ACC112 (cell line): Measurements from ENCODE around the gene RNASE8.
A peak's percentile ranks its signal among the peaks of the same experiment; 100 is the strongest.

Experiments
- H2AFZ ChIP-seq: fragments of 200-600 bp; sonication (generic); one replicate; pipeline ENCODE4 v1.6.0; 2017; ENCODE audit warnings: antibody characterized with exemption, low read length; ENCODE audit not compliant: unreplicated experiment
- H3K27ac ChIP-seq: fragments of 200-600 bp; sonication (generic); 2 replicates; pipeline ENCODE4 v1.5.1; 2014; ENCODE audit warnings: low read depth, mild to moderate bottlenecking, antibody characterized with exemption, low read length, moderate library complexity
- H3K27me3 ChIP-seq: fragments of 200-600 bp; sonication (generic); 2 replicates; pipeline ENCODE4 v1.6.1; 2014; ENCODE audit warnings: mild to moderate bottlenecking, antibody characterized with exemption, low read length, moderate library complexity, mixed read lengths; ENCODE audit not compliant: insufficient read depth
- H3K36me3 ChIP-seq: fragments of 200-600 bp; sonication (generic); 2 replicates; pipeline ENCODE4 v1.6.1; 2016; ENCODE audit warnings: mild to moderate bottlenecking, antibody characterized with exemption, low read length, moderate library complexity, mixed read lengths; ENCODE audit not compliant: insufficient read depth
- H3K4me1 ChIP-seq: fragments of 200-600 bp; sonication (generic); one replicate; pipeline ENCODE4 v1.6.1; 2016; ENCODE audit warnings: low read length, mixed read lengths; ENCODE audit not compliant: insufficient read depth, unreplicated experiment, control insufficient read depth
- H3K4me3 ChIP-seq: fragments of 200-600 bp; sonication (generic); 2 replicates; pipeline ENCODE4 v1.5.1; 2014; ENCODE audit warnings: mild to moderate bottlenecking, low read depth, low read length
- H3K79me2 ChIP-seq: fragments of 200-600 bp; sonication (generic); one replicate; pipeline ENCODE4 v1.6.0; 2016; ENCODE audit warnings: low read length; ENCODE audit not compliant: control insufficient read depth, unreplicated experiment, insufficient read depth

The RNASE8 gene

DNA sequence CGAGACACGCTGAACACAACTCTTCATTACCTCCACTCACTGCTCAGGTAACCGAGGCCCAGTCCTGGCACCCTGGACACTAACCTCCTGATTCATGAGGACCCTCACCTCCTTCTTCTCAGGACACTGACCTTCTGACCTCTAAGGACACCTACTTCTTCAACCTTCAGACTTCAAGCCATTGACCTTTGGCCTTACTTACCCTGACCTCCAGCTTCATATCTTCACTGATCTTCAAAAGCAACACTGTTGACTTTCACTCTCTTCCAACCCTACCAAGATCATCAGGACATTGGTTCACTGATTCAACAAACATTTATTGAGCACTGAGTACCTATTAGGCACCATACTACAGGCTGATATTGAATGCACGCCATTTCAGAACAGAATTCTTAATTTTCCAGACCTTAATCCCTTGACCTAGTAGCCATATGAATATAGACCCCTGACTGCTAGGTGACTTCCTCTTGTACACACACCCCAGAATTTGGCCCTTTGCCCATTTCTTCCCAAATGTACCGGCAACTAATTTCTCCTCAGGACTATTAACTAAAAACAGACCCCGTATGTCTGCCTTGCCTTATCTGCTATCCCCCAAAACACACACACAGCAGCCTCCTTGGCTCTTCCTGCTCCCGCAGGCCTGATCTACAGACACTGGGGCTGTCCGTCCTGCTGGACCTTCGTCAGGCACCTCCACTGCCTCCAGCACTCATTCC lies 18.3 kb downstream of the RNASE8 start:
- Histone ChIP-seq H3K27me3 (no peaks in the 10 kb centered on the region), H3K36me3 (peaks cover 23% of the 10 kb centered on the region), H3K4me1 (peaks cover 13% of the 10 kb centered on the region), H3K27ac (no peak overlapping the region), H2AFZ (no peak overlapping the region), H3K4me3 (no peak overlapping the region), H3K79me2 (no peaks in the 10 kb centered on the region)

DNA sequence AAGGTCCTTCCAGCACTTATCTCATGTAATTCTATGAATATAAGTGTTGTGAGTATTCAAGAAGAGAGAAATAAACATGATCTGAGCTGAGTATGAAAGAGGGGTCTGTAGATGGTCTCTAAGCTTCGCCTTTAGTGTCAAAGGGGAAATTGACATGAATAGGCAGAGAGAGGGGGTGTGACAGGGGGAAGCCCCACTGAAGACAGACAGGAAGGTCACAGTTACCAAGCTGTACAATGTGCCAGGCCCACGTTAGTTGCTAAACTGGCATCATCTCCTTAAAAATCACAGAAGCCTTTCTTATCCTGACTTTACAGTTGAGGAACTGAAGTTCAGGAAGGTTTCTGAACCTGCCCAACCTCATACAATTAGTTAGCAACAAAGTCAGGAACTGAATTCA lies 20.1 kb downstream of the RNASE8 start:
- peaks cover 3% of the 10 kb centered on the region for H3K4me1 ChIP-seq

DNA sequence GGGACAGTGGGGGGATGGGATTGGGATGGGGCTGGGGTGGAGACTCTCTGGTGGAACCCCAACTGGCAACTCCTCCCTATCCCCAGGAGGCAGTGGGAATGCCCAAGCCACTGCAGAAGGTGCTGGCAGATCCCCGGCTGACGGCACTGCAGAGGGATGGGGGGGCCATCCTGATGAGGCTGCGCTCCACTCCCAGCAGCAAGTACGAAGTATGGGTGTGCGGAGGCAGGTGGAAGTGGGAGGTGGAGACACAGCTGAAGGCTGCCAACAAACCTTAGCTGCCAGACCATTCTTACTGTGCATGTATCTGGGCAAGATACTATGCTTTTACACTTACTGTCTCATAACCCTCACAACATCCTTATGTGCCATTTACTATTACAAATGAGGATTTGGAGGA lies 20.7 kb downstream of the RNASE8 start:
- Histone ChIP-seq H3K27me3 (no peaks in the 10 kb centered on the region), H3K27ac (no peak overlapping the region), H3K4me3 (no peak overlapping the region), H3K79me2 (no peaks in the 10 kb centered on the region), H3K36me3 (peaks cover 32% of the 10 kb centered on the region), H3K4me1 (no peaks in the 10 kb centered on the region), H2AFZ (no peak overlapping the region)

More for the DNA sequence above, 20.1 kb downstream of the RNASE8 start:
- Histone ChIP-seq H2AFZ (no peak overlapping the region), H3K27ac (no peak overlapping the region), H3K36me3 (peaks cover 29% of the 10 kb centered on the region), H3K4me3 (no peak overlapping the region), H3K79me2 (no peaks in the 10 kb centered on the region), H3K27me3 (no peaks in the 10 kb centered on the region)

DNA sequence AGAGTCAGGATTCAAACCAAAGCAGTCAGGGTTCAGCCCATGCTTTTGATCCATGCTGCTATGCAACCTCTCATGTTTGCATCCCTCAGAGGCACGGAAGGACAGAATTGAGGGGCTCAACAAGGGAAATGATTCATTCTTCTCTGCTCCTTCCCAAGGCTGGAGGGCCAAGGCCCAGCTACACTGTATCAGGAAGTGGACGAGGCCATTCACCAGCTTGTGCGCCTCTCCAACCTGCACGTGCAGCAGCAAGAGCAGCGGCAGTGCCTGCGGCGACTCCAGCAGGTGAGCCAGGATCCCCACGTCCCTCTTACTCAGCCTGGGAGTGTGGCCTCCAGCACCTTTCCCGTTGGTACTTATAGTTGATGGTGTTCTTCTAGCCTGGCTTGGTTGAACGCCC lies 21.1 kb downstream of the RNASE8 start:
- peaks cover 32% of the 10 kb centered on the region for H3K36me3 ChIP-seq
- no peaks in the 10 kb centered on the region for H3K4me1 ChIP-seq
- no peak overlapping the region for H3K27ac ChIP-seq
- no peaks in the 10 kb centered on the region for H3K79me2 ChIP-seq
- H3K27me3 ChIP-seq: no peaks in the 10 kb centered on the region
- no peak overlapping the region for H3K4me3 ChIP-seq
- no peak overlapping the region for H2AFZ ChIP-seq

DNA sequence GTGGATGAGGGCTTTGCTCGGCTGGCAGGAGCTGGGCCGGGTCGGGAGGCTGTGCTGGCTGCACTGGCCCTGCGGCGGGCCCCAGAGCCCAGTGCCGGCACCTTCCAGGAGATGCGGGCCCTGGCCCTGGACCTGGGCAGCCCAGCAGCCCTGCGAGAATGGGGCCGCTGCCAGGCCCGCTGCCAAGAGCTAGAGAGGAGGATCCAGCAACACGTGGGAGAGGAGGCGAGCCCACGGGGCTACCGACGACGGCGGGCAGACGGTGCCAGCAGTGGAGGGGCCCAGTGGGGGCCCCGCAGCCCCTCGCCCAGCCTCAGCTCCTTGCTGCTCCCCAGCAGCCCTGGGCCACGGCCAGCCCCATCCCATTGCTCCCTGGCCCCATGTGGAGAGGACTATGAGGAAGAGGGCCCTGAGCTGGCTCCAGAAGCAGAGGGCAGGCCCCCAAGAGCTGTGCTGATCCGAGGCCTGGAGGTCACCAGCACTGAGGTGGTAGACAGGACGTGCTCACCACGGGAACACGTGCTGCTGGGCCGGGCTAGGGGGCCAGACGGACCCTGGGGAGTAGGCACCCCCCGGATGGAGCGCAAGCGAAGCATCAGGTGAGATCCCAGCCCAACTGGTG lies 24.0 kb downstream of the RNASE8 start:
- Histone ChIP-seq H3K27ac (no peak overlapping the region), H3K36me3 (peaks cover 24% of the 10 kb centered on the region), H3K4me3 (no peak overlapping the region), H2AFZ (no peak overlapping the region), H3K27me3 (no peaks in the 10 kb centered on the region), H3K79me2 (no peaks in the 10 kb centered on the region), H3K4me1 (peaks cover 12% of the 10 kb centered on the region)

DNA sequence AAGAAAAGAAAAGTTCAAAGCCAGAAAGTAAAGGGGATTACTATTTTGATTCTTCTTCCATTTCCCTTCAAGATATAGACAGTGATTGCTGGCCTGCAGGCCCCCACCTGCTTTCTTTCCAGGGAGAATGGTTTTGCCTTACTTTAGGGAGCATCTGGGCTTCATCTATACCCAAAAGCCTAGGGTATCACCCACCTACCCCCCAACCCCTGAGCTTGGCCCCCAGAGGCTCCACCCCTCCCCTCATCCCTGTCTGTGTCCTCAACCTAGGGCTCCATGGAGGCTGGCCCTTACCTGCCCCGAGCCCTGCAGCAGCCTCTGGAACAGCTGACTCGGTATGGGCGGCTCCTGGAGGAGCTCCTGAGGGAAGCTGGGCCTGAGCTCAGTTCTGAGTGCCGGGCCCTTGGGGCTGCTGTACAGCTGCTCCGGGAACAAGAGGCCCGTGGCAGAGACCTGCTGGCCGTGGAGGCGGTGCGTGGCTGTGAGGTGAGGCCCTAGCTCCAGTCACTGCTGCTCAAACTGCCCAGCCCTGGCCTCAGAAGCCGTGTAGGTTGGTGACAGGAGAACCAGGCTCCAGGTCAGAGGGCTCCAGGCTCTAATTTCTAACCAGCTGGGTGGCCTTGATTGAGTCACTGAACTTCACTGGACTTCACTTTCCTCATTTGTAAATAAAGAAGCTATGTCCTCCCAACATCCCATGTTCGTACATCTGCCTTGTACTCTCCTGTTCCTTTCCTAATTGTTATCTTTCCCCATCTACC lies 26.1 kb downstream of the RNASE8 start:
- H3K36me3 ChIP-seq: peaks cover 25% of the 10 kb centered on the region

DNA sequence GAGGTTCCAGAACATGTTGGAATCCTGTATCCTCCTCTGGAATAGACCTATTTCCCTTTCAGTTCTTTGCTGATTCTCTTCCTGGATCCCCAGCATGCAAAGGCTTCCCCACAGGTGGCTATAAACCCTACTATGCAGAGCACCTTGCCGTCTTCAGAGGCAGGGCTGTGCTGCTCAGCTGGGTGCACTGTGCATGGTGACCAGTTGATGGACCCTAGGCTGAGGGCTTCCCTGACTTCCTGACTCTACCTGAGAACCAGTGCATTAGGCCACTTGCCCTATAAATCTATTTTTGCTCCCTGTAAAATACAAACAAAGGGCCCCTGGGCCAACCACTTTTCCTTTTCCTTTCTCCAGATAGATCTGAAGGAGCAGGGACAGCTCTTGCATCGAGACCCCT lies 26.8 kb downstream of the RNASE8 start:
- H3K27ac ChIP-seq: peak overlapping the region; percentile 97; the same call in 1 of the 2 replicates

More for the DNA sequence above, 26.1 kb downstream of the RNASE8 start:
- Histone ChIP-seq H3K27ac (peak overlapping the region; percentile 97; the same call in 1 of the 2 replicates), H3K4me1 (peaks cover 27% of the 10 kb centered on the region), H2AFZ (no peak overlapping the region), H3K27me3 (no peaks in the 10 kb centered on the region), H3K79me2 (no peaks in the 10 kb centered on the region), H3K4me3 (no peak overlapping the region)

DNA sequence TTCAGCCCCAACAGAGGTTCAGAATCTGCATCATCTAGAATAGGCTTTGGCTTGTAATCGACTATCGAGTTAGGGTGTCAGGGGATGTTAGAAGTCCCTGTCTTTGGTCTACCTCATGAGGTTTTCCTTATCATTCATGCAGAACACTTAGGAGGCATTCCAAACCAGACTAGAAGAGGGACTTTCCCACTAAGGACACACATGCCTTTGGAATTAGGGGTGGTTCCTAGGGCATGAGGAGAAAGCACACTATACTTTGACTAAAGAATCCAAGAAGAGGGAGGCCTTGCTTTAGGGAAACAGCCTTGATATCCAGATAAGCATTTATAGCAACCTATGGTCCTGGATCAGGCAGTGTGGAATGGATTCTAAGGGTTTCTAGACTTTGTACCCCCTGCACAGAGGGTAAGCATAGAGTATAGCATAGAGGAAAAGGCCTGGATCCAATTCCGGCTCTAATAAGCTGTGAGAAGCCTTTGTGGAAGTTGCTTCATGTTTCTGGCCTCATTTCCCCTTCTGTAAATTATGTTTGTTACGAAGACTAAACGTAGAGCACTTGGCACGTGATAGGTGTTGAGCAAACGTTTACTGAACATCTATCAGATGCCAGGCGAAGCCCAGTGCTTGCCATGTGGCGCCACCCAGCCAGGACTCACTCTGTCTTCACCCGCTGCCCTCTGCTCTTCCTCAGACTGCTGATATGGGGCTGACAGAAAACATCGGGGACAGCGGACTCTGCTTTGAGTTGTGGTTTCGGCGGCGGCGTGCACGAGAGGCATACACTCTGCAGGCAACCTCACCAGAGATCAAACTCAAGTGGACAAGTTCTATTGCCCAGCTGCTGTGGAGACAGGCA lies 27.6 kb downstream of the RNASE8 start:
- H3K4me1 ChIP-seq: peaks cover 27% of the 10 kb centered on the region
- H3K36me3 ChIP-seq: peaks cover 16% of the 10 kb centered on the region; the same call in 1 of the 2 replicates
- no peak overlapping the region for H3K4me3 ChIP-seq
- no peaks in the 10 kb centered on the region for H3K27me3 ChIP-seq
- no peaks in the 10 kb centered on the region for H3K79me2 ChIP-seq
- no peak overlapping the region for H2AFZ ChIP-seq
- H3K27ac ChIP-seq: peak overlapping the region; percentile 97

More for the DNA sequence above, 26.8 kb downstream of the RNASE8 start:
- peaks cover 27% of the 10 kb centered on the region for H3K4me1 ChIP-seq
- no peak overlapping the region for H2AFZ ChIP-seq
- H3K36me3 ChIP-seq: peaks cover 24% of the 10 kb centered on the region
- H3K4me3 ChIP-seq: no peak overlapping the region
- H3K27me3 ChIP-seq: no peaks in the 10 kb centered on the region
- H3K79me2 ChIP-seq: no peaks in the 10 kb centered on the region

DNA sequence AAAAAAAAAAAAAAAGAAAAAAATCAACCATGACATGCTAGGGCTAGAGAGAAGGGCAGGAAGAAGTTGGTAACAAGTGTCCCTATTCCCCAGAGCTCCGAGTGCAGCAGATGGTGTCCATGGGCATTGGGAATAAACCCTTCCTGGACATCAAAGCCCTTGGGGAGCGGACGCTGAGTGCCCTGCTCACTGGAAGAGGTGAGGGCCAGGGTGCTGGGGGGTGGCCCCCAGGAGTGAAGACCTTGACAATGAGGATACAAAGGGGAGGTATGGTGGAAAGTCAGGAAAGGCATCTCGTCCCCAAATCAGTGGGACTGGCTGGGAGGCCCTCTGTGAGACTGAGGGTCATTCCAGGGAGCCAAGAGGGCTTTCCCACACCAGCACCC lies 29.3 kb downstream of the RNASE8 start:
- Histone ChIP-seq H3K4me1 (peaks cover 27% of the 10 kb centered on the region), H3K79me2 (no peaks in the 10 kb centered on the region), H3K4me3 (no peak overlapping the region), H3K27me3 (no peaks in the 10 kb centered on the region), H3K36me3 (peaks cover 15% of the 10 kb centered on the region; the same call in 1 of the 2 replicates), H2AFZ (no peak overlapping the region), H3K27ac (peak overlapping the region; percentile 97)
